HG02798 (cell line): ENCODE results near the gene RNF207.

Source experiments
- ATAC-seq: cut with Tn5 transposase; IDR thresholded peaks from one replicate; pipeline ENCODE4 v1.9.1; 2021; ENCODE audit warnings: mild to moderate bottlenecking; ENCODE audit not compliant: unreplicated experiment, poor library complexity

The RNF207 gene

GRCh38 chr1:6262555-6263420, 56.9 kb downstream of the RNF207 start:
- ATAC-seq: no peak

GRCh38 chr1:6263716-6264115, 57.8 kb downstream of the RNF207 start:
- no peak for ATAC-seq

GRCh38 chr1:6265151-6265550, 59.2 kb downstream of the RNF207 start:
- ATAC-seq: no peak

GRCh38 chr1:6266641-6267040, 60.7 kb downstream of the RNF207 start:
- ATAC-seq: no peak

- no peak for ATAC-seq
Observed at GRCh38 chr1:6267686-6268322, 61.9 kb downstream of the RNF207 start.

GRCh38 chr1:6268415-6268814, 62.5 kb downstream of the RNF207 start:
- ATAC-seq: no peak

GRCh38 chr1:6269296-6269695, 63.4 kb downstream of the RNF207 start:
- no peak for ATAC-seq

GRCh38 chr1:6269720-6270400, 63.9 kb downstream of the RNF207 start:
- no peak for ATAC-seq

GRCh38 chr1:6270401-6270800, 64.5 kb downstream of the RNF207 start:
- no peak for ATAC-seq
